Astrocyte (in vitro differentiated cells and primary cell): ENCODE data around the gene HTR3D.

Experiments
- EZH2 ChIP-seq: IDR thresholded peaks from 2 replicates; pipeline ENCODE4 v1.6.1; 2012; ENCODE audit warnings: mild to moderate bottlenecking, low read length, inconsistent platforms; ENCODE audit not compliant: insufficient read depth
- TF ChIP-seq, protein P1 (sequence below): IDR thresholded peaks from 2 replicates; pipeline ENCODE4 v1.5.1; 2011; ENCODE audit warnings: low read depth, mild to moderate bottlenecking, inconsistent platforms, low read length, moderate library complexity; ENCODE audit not compliant: insufficient read depth

DNA sequence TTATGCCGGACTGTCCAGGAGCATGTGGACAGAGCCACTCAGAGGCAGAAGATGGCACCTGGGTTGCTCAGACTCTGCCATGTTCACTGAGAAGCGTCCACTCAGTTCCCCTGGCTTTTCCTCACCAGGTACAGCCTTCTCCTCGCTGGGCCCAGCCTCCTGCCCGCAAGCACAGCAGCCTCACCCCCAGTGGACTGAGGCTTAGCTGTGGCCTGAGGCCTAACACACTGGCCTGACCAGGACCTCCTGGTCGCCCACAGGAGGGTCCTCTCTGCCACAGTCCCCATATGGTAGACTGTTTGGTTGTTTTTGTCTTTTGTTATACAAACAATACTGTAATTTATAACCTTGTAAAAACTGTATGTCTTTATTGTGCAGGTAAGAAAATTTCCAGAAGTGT is 36.8 kb downstream of the HTR3D start:
- TF ChIP-seq, protein P1, sequence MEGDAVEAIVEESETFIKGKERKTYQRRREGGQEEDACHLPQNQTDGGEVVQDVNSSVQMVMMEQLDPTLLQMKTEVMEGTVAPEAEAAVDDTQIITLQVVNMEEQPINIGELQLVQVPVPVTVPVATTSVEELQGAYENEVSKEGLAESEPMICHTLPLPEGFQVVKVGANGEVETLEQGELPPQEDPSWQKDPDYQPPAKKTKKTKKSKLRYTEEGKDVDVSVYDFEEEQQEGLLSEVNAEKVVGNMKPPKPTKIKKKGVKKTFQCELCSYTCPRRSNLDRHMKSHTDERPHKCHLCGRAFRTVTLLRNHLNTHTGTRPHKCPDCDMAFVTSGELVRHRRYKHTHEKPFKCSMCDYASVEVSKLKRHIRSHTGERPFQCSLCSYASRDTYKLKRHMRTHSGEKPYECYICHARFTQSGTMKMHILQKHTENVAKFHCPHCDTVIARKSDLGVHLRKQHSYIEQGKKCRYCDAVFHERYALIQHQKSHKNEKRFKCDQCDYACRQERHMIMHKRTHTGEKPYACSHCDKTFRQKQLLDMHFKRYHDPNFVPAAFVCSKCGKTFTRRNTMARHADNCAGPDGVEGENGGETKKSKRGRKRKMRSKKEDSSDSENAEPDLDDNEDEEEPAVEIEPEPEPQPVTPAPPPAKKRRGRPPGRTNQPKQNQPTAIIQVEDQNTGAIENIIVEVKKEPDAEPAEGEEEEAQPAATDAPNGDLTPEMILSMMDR: no peak
- TF ChIP-seq EZH2: no peak
